ENCODE measurements around the gene S100A11. TPM values are rescaled to one million over a fixed set of nuclear protein-coding genes. Genes with fewer than 3 reads are reported as not detected.

Gene S100A11
- total RNA-seq, 1 experiment from 2014 or later, result 1,562 TPM

- peak; percentile 75 for TF ChIP-seq CTCF (IDR thresholded peaks at IDR 0.05; ENCODE audit: unreplicated experiment)
- DNase-seq (ENCODE audit: unreplicated experiment), result peak; percentile 76
- intact Hi-C loops (cut with micrococcal nuclease), result loop anchor here (1.0 to 2.0 kb wide), 3 partner anchors 21 to 79 kb away; no protein-coding TSS in a partner anchor
- ChIA-PET POLR2A (interaction anchor here (0.9 to 5.4 kb wide), 4 partner anchors 10 to 22 kb away, joined by 5 to 43 read pairs (median 16); partner anchors contain the start of gene S100A11), CTCF (interaction anchor here (0.5 to 8.4 kb wide), 41 partner anchors 8 to 1501 kb away, joined by 3 to 143 read pairs (median 4); partner anchors contain the start of gene C2CD4D)
- H3K4me1 Mint-ChIP-seq (ENCODE audit: insufficient read depth, unreplicated experiment), result peaks cover 12% of the 10 kb centered on the region
- no peaks in the 10 kb centered on the region for H3K27me3 Mint-ChIP-seq (ENCODE audit: insufficient read depth, unreplicated experiment)
- H3K4me3 Mint-ChIP-seq (ENCODE audit: unreplicated experiment), result no peak overlapping the region
- no peaks in the 10 kb centered on the region for H3K9me3 Mint-ChIP-seq (ENCODE audit: unreplicated experiment)
- H3K36me3 Mint-ChIP-seq (ENCODE audit: insufficient read depth, unreplicated experiment), result peaks cover 6% of the 10 kb centered on the region
- H3K27ac Mint-ChIP-seq (ENCODE audit: low read depth, unreplicated experiment), result no peak overlapping the region
- no TSS peak for BruUV-seq (replicated peaks)
Measured at GRCh38 chr1:152013664-152014237, 23.1 kb downstream of the S100A11 start.

- Mint-ChIP-seq H3K27me3 (ENCODE audit: insufficient read depth, unreplicated experiment) (no peaks in the 10 kb centered on the region), H3K9me3 (ENCODE audit: unreplicated experiment) (no peaks in the 10 kb centered on the region), H3K36me3 (ENCODE audit: insufficient read depth, unreplicated experiment) (peaks cover 6% of the 10 kb centered on the region), H3K4me3 (ENCODE audit: unreplicated experiment) (no peak overlapping the region), H3K4me1 (ENCODE audit: insufficient read depth, unreplicated experiment) (peaks cover 6% of the 10 kb centered on the region), H3K27ac (ENCODE audit: low read depth, unreplicated experiment) (no peak overlapping the region)
- DNase-seq (ENCODE audit: unreplicated experiment), result no peak
- CTCF ChIA-PET, result interaction anchor here (1.0 to 8.4 kb wide), 6 partner anchors 9 to 76 kb away, joined by 6 to 143 read pairs (median 33); no protein-coding TSS in a partner anchor
- no peak for TF ChIP-seq CTCF (IDR thresholded peaks at IDR 0.05; ENCODE audit: unreplicated experiment)
- POLR2A ChIA-PET, result interaction anchor here (0.5 to 5.4 kb wide), 6 partner anchors 8 to 122 kb away, joined by 3 to 43 read pairs (median 3); partner anchors contain the start of gene S100A11
- BruUV-seq (replicated peaks), result no TSS peak
- intact Hi-C loops (cut with micrococcal nuclease), result no loop called here
Measured at GRCh38 chr1:152009691-152010090, 27.1 kb downstream of the S100A11 start.

GRCh38 chr1:152007047-152007446 lies 29.8 kb downstream of the S100A11 start:
- ChIA-PET POLR2A (interaction anchor here (0.6 kb wide), 2 partner anchors 77 to 815 kb away, joined by 3 read pairs; no protein-coding TSS in a partner anchor), CTCF (interaction anchor here (0.6 to 2.7 kb wide), 8 partner anchors 8 to 1372 kb away, joined by 3 to 16 read pairs (median 3); no protein-coding TSS in a partner anchor)
- TF ChIP-seq CTCF (IDR thresholded peaks at IDR 0.05; ENCODE audit: unreplicated experiment), result no peak
- DNase-seq (ENCODE audit: unreplicated experiment), result no peak
- intact Hi-C loops (cut with micrococcal nuclease), result no loop called here
- Mint-ChIP-seq H3K27me3 (ENCODE audit: insufficient read depth, unreplicated experiment) (no peaks in the 10 kb centered on the region), H3K9me3 (ENCODE audit: unreplicated experiment) (no peaks in the 10 kb centered on the region), H3K4me1 (ENCODE audit: insufficient read depth, unreplicated experiment) (peaks cover 16% of the 10 kb centered on the region), H3K4me3 (ENCODE audit: unreplicated experiment) (no peak overlapping the region), H3K27ac (ENCODE audit: low read depth, unreplicated experiment) (no peak overlapping the region), H3K36me3 (ENCODE audit: insufficient read depth, unreplicated experiment) (peaks cover 6% of the 10 kb centered on the region)
- BruUV-seq (replicated peaks), result no TSS peak

- intact Hi-C loops (cut with micrococcal nuclease), result no loop called here
- ChIA-PET CTCF (interaction anchor here (0.6 to 23.4 kb wide), 9 partner anchors 8 to 453 kb away, joined by 3 to 543 read pairs (median 4); no protein-coding TSS in a partner anchor), POLR2A (interaction anchor here (0.7 to 20.9 kb wide), 5 partner anchors 10 to 70 kb away, joined by 3 to 453 read pairs (median 184); partner anchors contain the start of gene S100A11)
- no peak overlapping the region for H3K27ac Mint-ChIP-seq (ENCODE audit: low read depth, unreplicated experiment)
- H3K27me3 Mint-ChIP-seq (ENCODE audit: insufficient read depth, unreplicated experiment), result no peaks in the 10 kb centered on the region
- no peak overlapping the region for H3K4me3 Mint-ChIP-seq (ENCODE audit: unreplicated experiment)
- H3K9me3 Mint-ChIP-seq (ENCODE audit: unreplicated experiment), result no peaks in the 10 kb centered on the region
- TF ChIP-seq CTCF (IDR thresholded peaks at IDR 0.05; ENCODE audit: unreplicated experiment), result no peak
- DNase-seq (ENCODE audit: unreplicated experiment), result no peak
- no TSS peak for BruUV-seq (replicated peaks)
- H3K4me1 Mint-ChIP-seq (ENCODE audit: insufficient read depth, unreplicated experiment), result peaks cover 30% of the 10 kb centered on the region
- H3K36me3 Mint-ChIP-seq (ENCODE audit: insufficient read depth, unreplicated experiment), result peaks cover 6% of the 10 kb centered on the region
Measured at GRCh38 chr1:152005360-152005912, 31.4 kb downstream of the S100A11 start.
